ENCODE measurements around the gene CFAP92.
A peak's percentile ranks its signal among the peaks of the same experiment; 100 is the strongest.

CFAP92 gene

DNA sequence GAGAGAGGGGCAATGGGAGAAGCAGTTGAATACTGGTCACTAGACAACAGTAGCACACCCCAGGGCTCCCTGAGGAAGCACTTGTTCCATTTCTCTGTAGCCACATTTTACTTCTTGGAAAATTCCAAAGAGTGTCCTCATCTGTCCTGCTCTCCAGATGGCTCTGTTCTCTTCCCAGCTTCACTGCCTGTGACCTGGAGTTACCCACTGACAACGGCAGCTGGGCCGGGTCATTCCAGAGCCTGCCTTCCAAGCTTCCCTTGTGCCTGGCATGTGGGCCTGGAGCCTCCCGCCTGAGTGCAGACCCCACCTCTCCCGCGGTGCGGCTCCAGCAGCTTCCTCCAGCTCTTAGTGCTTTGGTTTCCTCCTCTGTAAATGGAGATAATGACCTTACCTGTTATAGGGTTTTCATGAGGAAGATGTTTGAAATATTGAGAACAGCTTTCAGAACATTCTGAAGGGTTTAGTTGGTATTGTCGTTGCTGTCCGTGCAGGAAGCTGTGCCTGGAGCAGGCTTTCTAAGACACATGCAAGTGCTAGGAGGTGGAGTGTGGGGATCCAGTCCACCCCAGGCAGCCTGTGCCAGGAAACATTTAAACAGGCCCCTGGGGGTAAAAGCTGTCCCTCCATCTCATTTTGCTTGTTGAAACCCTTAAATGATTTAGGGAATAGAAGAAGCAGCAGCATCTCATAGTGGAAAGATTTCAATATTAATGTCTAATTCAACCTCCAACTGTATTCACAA lies 32.0 kb upstream of the CFAP92 start:
- DNase-seq = no peak

DNA sequence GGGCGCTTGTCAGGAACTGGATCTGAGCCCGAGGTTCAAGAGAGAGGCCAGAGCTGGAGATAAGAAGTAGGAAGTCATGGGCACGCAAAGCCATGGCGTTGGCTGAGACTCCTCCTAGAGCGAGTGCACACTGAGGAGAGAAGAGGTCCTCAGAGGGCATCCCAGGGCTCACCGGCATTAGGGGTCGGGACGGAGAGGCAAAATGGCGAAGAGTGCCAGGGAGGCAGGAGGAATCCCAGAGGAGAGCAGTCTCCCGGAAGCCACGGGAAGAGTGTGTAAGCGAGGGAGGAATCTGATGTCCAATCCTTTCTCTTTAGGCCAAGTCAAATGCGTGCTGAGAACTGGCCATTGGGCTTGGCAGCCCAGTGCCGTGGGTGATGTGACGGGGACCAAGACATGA lies 31.2 kb upstream of the CFAP92 start:
- no peak for DNase-seq

DNA sequence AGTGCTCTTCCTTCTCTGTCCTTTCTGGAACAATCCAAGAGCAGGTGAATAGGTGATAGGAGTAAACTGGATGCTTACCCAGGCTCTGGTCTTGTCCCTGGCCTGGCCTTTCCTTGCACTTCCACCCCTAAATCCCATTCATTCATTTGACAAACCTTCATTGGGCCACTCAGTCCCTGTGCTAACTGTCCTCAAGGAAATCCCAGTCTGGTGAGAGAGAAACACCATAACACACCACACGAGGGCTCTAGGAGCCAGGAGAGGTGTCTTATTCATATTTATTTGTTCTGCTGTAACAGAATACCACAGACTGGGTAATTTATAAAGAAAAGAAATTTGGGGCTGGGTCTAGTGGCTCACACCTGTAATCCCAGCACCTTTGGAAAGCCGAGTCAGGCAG lies 30.0 kb upstream of the CFAP92 start:
- no peak for DNase-seq

DNA sequence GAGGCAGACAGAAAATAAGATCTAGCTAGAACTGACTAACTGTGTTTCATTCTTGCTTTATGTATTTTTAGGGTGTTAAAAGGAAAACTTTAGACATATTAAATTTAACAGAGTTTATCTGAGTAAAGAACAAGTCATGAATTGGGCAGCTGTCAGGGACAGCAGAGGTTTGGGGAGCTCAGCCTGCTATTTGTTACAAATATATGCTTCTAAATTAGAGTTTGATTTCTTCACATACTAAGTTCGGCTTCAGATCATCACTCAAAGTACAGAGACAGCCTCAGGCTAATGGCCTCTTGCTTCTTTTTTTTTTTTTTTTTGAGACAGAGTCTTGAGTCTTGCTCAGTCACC lies 29.1 kb upstream of the CFAP92 start:
- no peak for DNase-seq

DNA sequence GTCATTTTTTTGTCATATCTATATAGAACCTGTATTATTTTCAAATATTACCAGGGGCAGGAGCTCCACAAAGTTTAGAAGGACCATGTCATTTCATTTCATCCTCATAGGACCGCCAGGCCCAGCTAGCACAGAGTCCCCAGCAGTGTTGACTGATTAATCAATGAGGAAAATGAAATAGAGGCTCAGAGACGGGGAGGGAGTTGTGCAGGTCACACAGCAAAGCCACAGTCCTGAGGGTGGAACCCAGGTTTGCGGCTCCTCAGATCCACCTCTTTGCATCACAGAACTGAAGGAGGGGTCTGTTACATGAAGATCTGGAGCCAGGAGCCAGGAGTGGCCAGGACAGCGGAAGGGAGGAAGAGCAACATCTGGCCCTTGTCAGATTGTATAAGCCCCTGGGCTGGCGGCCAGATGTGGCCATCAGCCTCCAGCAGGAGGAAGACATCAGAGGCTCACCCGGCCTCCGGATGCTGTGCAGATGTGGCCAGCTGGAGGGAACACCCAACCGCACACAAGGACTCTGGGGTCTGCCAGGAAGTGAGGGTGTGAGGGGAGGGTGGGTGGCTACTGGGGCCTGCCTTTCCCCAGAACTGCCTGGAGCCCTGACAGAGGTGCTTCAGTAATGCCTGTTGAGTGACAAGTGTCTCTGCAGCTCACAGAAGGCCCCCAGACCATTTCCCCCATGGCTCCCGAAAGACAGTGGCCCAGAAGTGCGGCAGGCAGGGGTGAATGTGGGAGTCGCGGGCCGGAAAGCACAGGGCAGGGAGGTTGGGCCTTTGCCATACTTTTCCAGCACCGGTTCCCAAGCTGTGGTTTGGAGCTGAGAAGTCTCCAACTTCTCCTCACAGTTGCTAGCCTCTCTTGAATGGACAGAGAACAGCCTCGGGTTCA lies 28.5 kb upstream of the CFAP92 start:
- DNase-seq = no peak

DNA sequence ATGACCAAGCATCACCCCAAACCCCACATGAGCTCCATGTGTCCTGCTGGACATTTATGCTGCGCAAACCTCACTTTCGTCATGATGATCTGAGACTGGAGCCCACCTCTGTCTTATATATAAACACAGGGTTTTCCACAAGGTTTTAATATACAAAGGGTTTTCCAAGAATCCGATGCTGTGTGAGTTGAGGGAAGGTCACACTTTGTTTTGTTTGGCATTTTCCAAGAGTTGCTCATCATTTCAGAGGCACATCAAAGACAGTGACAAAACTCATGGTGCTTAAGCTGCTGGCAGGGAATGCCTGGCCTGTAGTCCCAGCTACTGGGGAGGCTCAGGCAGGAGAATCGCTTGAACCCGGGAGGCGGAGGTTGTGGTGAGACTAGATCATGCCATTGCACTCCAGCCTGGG lies 27.3 kb upstream of the CFAP92 start:
- no peak for DNase-seq

DNA sequence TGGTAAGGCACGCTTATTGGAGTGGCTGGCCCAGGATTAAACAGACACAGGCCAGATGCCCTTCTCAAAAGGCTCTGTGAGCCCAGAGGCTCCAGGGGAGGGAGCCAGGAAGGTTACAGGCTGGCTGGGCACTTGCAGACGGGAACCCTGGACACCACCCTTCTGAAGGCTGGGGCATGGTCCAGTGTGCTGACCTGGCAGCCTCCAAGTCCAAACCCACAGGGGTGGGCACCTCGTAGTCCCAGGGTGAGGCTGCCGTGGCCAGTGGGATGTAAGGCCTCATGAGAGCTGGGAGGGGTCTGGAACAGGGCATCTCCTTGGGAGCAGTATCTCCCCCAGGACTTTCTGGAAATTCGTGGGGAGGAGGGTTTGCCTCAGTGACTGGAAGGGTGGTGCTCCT lies 26.8 kb upstream of the CFAP92 start:
- no peak for DNase-seq

DNA sequence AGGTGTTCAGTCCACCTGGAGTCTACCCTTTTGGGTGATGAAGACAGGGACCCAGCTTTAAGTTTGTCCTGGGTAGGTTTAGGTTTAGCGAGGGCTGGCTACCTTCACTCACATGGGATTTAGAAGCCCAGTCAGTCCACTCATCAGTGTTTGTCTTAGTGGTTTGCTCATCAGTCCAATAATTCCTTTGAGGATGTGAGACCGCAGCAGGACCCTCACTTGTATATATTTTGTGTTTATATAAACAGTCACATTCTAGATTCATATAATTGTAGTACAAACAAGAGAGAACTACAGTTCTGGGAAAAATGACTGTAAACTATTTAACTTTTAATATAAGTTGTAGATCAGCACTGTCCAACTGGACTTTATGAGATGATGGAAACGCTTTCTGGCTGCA lies 25.4 kb upstream of the CFAP92 start:
- DNase-seq = no peak

DNA sequence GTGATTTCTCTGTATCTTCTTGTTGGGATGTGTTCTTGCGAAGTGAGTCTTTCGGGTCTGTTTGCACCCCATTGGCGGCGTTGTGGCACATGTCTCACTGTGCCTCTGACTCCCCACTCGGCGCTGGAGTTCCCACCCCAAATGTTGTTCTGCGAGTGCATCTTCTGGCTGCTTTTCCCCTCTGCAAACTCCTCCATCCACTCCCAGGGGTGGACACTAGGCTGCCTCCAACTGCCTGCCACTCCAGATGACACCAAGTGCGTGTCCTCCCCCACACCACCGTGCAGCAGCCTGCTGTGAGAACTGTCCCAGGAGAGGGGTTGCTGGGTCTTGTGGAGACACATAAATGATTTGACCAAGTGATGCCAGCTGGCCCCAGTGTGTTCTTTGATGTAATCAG lies 24.9 kb upstream of the CFAP92 start:
- DNase-seq = no peak

DNA sequence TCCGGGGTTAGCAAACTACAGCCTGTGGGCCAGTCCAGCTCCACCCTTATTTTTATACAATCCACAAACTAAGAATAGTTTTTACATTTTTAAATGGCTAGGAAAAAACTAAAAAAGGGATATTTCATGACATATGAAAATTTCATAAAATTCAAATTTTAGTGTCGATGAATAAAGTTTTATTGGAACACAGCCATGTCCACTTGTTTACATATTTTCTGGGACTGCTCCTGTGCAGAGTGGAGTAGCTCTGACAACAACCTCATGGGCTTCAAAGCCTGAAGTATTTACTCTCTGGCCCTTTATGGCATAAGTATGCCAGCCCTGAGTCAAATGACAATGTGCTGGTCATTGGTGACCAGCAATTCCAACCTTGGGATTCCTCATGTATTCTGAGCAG lies 24.4 kb upstream of the CFAP92 start:
- no peak for DNase-seq

DNA sequence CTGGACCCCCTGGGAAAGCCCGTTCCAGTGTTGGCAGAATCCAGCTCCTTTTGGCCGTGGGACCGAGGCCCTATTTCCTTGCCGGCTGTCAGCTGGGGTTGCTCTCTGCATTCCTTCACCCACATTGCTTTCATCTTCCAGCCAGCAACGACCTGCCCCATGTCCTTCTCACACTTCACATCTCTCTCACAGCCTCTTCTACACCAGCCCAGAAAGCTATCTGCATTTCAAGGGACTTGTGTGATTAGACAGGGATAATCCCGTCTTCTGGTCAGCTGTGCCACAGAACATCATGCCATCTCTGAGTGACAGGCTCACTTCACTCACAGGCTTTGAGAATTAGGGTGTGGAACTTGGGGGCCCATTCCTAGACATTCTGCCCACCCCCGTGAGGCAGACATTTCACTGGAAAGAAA lies 23.6 kb upstream of the CFAP92 start:
- DNase-seq = no peak

DNA sequence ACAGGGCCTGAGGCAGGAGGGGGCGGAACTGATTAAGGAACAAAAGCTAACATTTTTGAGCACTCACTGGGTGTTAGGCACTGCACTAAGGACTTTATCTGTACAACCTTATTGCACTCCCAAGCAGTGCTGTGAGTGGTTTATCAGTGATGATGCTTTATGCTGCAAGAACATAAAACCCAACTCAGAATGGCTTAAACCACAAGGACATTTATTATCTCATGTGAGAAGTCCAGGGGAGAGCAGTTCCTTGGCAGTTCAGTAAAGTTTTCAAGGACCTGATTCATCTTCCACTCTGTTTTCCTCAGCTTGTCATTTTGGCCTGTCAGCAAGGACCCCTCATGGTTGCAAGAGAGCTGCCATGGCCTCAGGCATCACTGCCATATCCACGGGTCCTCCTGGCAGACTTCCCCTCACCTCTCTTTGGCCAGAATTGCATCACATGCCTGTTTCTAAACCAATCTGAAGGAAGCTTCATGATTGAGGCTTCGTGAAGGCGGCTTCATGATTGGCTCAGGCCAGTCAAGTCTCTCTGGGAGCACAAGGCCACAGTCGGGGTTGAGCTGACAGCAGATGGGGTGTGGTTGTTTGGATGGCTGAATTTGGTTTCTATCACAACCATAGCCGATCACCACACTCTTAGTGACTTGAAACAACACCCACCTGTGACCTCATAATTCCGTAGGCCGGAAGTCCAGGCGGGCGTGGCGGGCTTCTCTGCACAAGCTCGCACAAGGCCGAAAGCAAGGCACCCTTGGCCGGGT lies 23.0 kb upstream of the CFAP92 start:
- DNase-seq = no peak

DNA sequence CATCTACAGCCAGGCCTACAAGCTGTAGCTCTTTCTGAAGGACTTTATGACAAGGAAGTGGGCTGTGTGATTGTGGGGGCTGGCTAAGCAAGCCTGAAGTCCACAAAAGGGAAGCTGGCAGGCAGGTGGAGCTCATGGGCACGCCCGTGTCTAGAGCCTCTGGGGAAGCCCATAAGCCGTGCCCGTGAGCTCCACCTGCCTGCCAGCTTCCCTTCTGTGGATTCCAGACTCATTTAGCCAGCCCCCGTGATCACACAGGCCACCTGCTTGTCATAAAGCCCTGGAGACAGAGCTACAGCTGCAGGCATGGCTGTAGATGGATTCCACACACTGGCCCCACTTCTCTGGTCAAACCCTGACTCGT lies 22.5 kb upstream of the CFAP92 start:
- peak; percentile 36 to 66 (median 60) for DNase-seq

DNA sequence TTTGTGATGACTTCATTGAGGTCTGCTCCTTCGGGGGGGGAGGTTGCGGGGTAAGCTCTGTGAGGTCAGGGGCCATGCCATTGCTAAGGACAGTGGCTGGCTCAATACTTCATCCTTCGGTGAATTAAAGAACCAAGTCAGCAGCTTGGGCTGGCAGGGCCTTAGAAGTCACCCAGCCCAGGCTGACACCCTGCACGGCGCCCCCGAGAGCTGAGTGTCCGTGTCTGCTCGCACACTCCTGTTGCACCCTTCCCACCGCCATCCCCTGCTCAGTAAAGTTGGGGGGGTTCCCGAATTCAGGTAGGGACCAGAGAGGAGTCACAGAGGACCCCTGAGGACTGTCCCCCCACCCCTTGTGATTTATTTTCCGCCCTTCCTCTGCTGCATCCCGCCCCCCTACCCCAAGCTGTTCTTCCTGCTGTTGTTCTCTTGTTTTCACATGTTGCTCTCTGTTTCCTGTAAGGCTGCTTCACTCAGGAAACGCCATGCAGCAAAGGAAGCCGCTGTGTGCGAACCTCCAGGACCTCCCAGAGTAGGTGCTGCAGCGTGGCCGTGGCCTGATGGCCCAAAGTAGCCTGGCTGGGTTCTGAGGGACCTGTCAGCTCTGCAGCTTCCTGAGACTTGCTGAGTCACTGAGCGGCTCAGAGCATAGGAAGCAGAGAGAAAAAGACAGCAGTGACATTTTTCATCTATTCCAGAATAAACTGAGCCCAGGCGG lies 21.7 kb upstream of the CFAP92 start:
- DNase-seq = peak; percentile 12 to 61 (median 26)

DNA sequence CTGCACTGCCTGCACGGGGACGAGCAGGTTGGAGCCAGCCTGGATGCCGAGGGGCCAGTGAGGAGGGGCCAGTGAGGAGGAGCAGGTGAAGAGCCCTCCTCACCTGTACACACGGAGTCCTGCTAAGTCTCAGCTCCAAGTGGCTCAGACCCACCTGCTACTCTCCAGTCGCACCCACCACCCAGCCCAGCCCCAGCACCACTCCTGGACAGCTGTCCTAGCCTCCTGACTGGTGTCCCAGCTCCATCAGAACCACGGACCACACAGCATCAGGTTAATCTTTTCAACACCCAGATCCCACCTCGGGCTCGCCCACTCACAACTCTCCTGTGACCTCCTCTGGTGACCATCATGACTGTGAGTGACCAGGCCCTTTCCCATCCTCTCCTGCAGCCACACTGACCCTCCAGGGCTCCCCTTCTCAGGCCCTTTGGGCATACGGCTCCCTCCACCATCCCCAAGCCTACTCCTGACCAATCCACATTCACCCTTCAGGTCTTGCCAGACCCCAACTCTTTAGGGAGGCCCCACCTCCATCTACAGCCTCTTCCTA lies 21.0 kb upstream of the CFAP92 start:
- no peak for DNase-seq

DNA sequence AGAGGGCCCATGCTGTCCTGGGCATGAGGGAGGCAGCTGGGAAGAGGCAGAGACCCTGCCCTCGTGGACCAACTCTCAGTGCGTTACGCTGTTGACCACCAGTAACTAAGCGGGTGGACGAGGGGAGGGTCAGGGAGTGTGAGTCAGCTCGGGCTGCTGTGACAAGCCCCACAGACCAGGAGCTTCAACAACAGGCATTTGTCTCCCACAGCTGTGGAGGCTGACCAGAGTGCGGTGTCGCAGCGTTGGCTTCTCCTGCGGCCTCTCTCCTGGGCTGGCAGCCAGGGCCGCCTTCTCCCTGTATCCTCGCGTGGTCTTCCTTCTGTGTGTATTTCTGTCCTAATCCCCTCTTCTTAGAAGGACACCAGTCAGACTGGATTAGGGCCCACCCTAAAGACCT lies 20.3 kb upstream of the CFAP92 start:
- no peak for DNase-seq

DNA sequence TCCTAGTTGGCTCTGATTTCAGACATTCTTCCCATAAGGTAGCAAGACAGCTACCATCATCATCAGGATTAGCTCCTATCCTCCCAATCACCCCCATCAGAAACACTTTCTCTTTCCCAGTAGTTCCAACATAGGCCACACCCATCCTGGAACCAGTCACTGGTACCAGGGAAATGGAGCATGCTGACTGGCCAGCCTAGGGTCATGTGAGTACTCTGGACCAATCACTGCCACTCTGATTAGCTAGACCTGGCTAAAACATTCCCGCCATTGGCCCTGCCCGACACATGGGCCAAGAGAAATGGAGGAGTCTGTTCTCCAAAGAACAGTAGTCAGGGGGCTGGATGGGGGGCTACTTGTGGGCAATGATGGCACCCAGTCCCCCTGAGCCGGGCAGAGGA lies 19.6 kb upstream of the CFAP92 start:
- no peak for DNase-seq

DNA sequence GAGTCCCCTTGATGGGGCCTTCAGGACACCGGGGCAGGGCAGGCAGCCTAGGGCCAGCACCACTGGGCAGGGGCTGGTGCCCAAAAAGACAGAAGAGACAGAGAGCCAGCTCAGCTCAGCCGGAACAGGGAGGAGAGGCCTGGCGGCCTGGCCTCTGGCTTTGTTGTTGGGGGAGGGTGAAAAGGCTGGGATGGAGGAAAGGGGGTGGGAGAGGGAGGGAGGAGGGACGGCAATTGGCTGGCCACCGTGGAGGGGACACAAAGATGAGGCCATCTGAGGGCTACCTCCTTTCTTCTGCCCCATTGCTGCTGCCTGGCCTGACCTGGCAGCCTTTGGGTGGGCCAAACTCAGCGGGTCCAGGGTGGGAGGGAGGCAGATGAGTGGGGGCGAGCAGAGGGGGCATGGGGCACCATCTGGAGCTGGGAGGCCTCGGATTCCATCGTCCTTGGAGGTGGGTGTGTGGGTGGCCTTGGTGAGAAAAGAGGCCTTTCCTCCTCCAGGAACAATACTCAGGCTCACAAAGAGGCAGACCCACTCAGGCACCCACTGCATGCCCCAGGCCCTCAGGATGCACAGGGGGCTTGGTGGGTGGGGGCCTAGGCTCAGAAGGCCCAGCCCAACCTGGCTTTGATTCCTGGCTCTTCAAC lies 16.6 kb upstream of the CFAP92 start:
- DNase-seq = no peak

DNA sequence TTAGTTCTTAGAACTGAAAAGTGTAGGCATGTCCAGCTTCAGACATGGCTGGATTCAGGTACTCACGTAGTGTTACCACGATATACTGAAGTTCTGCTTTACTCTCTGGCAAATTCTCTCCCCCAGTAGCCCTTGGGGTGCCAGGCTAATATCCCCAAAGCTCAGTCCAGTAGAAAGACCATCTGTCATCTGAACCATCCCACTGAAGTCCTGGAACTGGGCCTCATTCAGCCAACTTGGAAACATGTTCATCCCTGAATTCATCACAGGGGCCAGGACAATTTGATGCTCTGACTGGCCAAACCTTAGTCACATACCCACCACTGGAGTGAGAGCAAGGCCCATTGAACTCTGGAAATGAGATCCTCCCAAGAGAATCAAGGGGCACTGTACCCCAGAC lies 15.4 kb upstream of the CFAP92 start:
- no peak for DNase-seq

DNA sequence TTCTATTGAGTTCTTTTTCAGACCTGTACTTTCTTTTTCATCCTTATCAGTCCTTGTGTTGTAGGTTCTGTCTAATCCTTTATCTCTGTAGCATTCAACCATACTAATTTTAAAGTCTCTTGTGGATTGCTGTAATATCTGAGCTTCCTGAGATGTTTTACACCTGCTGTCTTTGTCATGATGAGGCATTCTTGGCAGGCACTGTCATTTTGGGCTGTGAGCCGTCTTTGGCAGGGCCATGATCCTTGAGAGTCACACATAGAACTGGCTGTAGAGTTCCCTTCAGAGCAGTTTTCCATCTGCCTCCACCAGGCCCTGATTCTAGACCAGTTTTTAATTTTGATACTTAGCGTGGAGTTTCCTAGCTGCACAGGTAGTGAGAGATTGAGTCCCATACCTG lies 13.9 kb upstream of the CFAP92 start:
- no peak for DNase-seq

DNA sequence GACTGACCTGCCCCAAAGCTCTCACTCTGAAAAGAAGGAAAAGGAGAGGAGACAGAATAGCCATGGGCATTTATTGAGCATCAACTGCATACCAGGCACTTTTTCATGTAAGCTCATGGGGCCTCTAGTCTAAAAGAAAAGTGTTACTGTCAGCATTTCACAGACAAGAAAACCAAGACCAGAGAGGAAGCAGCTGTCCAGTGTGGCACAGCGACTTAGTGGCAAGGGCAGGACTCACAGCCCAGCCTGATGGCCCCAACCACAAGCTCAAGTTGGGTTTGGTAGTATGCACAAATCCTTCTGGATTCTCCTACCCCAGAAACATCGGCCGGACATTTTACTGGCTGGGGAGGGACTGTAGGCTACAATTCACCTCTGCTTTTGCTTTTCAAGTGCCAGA lies 13.0 kb upstream of the CFAP92 start:
- DNase-seq = no peak
